Sigmoid colon (tissue), 4 donors: ENCODE results near the gene BPIFB4.

ENCODE experiments used
- CTCF ChIP-seq, 4 experiments: fragments of 450-650 bp in 3 of 4; fragments of 200-600 bp in 1 of 4; IDR thresholded peaks; one replicate each; pipeline ENCODE4 v1.5.1; 2016 to 2019; ENCODE audit warnings: antibody characterized with exemption in 4 of 4, mild to moderate bottlenecking in 3 of 4, moderate library complexity in 2 of 4
- EP300 ChIP-seq, 4 donors: sonication (generic); formaldehyde crosslinking; IDR thresholded peaks; one replicate each; pipeline ENCODE4 v1.6.1; 2017; ENCODE audit warnings: antibody characterized with exemption in 4 of 4

GRCh38 chr20:33137195-33137594 is 57.8 kb downstream of the BPIFB4 start:
- TF ChIP-seq EP300 (IDR thresholded peaks at IDR 0.05) (no peak), CTCF (IDR thresholded peaks at IDR 0.05) (no peak)
